Stimulated activated CD4-positive, alpha-beta T cell treated with anti-CD3 and anti-CD28 coated beads, Interleukin-4, amount 100 ng/mL, for 4 hours (primary cell): Measurements from ENCODE around the gene NPSR1.

Experiments
- DNase-seq, 2 experiments: peaks; one replicate each; pipeline ENCODE4 v3.0.0-alpha.2; 2020

NPSR1 gene

GRCh38 chr7:34723338-34723737, 65.3 kb downstream of the NPSR1 start:
- DNase-seq: no peak

- DNase-seq: no peak
Observed at GRCh38 chr7:34723866-34724490, 66.0 kb downstream of the NPSR1 start.

- DNase-seq: no peak
Observed at GRCh38 chr7:34726221-34726620, 68.2 kb downstream of the NPSR1 start.

GRCh38 chr7:34727464-34727995, 69.5 kb downstream of the NPSR1 start:
- no peak for DNase-seq

DNA sequence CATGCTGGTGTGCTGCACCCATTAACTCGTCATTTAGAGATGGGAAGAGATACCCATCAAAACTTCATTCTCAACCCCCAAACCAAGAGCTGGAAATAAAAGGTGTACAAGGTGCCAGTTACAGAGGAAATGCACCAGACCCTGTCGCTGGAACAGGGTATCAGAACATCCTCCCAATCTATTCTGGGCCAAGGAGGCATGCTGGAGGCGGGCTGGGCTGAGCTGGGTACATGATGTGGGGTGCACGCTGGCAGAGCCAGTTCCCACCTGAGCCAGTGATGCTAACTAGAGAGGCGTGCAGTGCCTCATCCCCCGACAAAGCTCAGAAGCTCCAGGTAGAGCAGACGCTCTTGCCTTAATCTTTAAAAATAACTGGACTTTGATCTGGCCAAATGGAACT, 70.1 kb downstream of the NPSR1 start:
- no peak for DNase-seq

- no peak for DNase-seq
Observed at GRCh38 chr7:34734771-34735170, 76.8 kb downstream of the NPSR1 start.

GRCh38 chr7:34735526-34735925, 77.5 kb downstream of the NPSR1 start:
- no peak for DNase-seq

DNA sequence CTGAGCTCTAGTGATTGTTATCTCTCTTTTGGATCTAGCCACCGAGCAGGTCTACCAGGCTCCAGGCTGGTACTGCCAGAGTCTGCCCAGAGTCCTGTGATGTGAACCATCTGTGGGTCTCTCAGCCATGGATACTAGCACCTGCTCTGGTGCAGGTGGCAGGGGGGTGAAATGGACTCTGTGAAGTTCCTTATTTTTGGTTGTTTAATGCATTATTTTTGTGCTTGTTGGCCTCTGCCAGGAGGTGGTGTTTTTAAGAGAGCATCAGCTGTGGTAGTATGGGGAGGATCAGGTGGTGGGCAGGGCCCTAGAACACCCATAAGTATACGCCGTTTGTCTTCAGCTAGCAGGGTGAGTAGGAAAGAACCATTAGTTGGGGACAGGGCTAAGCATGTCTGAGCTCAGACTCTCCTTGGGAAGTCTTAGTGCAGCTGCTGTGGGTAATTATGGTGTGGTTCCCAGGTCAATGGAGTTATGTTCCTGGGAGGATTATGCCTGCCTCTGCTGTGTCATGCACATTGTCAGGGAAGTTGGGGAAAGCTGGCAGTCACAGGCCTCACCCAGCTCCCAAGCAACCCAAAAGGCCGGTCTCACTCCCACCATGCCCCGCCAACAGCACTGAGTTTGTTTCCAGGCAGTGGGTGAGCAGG, 81.8 kb downstream of the NPSR1 start:
- DNase-seq: no peak

DNA sequence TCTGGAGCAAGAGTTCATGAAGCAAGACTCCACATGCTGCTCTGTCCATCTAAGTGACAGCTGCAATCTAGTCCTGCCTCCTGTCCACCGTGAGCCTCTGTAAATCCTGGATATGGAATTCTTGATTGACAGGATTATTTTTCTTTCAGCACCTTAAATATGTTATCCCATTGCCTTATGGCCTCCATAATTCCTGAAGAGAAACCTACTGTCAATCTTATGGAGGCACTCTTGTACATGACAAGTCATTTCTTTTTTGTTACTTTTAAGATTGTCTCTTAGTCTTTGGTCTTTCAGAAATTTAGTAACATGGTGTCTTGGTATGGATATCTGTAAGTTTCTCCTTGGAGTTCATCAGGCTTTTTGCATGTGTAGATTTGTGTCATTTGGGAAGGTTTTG, 82.8 kb downstream of the NPSR1 start:
- no peak for DNase-seq

DNA sequence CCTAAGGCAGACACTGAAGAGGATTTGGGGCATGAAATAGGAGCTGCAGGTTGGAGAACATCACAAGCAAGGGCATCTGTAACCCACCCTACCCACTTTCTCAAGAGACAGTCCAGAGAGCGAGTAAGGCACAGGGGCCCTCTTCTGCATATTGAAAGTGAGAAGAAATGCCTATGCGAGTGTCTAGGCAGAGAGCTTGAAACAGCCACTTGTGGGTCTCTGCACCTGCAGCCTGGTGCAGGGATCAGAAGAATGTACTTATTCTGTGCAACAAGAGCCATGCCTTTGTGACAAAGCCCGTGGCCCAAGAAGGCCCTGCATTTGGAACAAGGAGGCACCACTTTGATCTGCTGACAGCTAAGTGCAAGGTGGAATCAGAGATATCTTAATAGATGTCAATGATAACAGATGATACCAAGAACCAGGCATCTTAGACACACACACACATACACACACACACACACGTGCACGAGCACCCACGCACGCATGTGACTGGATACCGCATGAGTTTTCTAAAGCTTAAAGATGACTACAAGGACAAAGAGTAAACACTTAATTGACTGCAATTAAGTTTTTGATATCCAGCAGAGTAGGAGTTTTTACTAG, 89.3 kb downstream of the NPSR1 start:
- DNase-seq: no peak

DNA sequence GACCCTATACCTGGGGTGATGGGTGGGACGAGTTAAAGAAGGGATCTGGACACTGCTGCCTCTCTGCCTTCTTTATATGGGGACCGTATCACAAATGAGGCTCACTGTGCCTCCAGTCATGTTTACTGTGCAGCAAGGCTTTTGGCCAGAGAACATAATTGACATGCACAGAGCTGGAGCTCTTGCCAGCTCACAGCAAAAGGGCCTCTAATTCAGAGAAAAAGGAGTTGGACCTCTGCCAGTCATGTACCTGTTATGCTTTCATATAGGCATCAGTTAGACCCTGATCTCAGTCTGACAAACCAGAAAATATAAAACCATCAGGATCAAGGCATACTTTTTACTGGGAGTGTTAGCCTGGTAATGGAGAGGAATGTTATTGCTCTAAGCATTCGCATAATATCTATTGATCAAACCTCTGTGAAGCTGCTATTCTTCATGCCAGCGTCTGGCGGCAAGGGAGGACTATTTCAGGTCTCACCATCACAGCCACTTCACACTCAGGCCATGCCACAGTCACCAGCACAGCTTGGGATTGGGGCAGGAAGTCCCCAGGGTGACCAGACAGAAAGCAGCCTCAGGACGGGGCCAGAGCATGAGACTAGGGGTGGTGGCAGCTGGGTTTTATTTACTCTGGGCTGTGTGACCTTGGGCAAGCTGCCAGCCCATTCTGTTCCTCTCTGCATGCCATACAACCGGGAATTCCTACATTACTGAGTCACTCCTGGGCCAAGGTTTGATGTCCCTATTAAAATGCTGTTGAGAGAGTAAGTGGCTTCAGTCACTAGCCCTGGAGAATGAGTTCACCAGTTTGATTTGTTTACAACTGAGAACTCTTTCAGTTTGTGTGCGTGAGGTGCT, 90.1 kb downstream of the NPSR1 start:
- DNase-seq: no peak

DNA sequence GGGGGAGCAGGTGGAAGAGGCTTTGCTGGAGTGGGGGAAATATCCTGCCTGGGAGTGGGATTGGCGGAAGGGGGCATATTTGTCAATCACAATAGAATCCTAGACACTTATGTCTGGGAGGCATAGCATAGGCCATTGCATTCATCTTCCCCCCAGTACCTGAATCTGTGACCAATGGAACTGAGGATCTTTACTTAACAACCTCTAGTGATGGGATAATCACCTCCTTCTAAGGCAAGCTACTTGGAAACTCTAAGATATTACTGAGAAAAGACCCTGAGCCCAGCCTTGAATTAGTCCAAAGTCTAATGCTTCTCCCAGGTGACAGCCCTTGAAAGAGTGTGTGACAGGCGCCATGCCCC, 90.7 kb downstream of the NPSR1 start:
- no peak for DNase-seq

DNA sequence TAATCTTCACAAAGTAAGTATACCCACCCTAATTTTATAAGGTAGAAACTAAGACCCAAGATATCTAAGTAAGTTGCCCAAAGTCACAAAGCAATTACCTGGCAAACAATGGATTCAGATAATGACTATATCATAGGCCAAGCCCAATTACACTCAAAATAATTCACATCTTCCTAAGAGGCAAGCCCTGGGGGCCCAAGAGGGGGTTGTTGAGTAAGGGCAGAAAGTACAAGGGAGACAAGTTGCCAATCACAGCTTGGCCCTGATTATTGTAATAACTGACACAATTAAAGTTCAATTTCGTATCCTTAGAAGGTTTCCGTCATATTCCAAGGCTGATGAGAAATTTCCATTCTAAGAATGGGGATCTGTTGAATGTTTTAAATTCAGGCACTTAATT, 91.4 kb downstream of the NPSR1 start:
- DNase-seq: no peak

DNA sequence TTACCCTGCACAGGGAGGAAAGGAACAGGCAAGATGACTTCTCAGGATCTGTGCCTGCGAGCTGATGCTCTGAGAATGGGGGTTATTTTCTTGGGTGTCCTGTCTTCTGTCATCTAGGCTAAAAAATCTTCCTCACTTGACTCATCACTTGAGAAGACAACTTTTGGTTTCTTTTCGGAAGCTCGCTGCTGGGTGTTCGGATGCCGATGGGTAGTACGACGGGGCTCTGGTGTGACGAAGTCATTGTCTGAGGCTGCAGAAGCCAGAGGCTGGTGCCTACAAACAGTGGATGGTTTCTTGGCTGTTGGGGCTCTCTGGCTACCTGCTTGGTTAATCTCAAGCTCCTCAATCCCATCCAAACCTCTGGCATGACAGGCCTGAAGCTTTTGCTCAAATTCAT, 92.2 kb downstream of the NPSR1 start:
- DNase-seq: no peak

- no peak for DNase-seq
Observed at GRCh38 chr7:34750636-34751035, 92.6 kb downstream of the NPSR1 start.

GRCh38 chr7:34751725-34752643, 94.0 kb downstream of the NPSR1 start:
- no peak for DNase-seq

GRCh38 chr7:34752929-34753328, 94.9 kb downstream of the NPSR1 start:
- no peak for DNase-seq

- DNase-seq: no peak
Observed at GRCh38 chr7:34755008-34755407, 97.0 kb downstream of the NPSR1 start.

GRCh38 chr7:34756025-34756437, 98.0 kb downstream of the NPSR1 start:
- no peak for DNase-seq

GRCh38 chr7:34756691-34757090, 98.7 kb downstream of the NPSR1 start:
- DNase-seq: no peak

- no peak for DNase-seq
Observed at GRCh38 chr7:34757570-34758110, 99.6 kb downstream of the NPSR1 start.

DNA sequence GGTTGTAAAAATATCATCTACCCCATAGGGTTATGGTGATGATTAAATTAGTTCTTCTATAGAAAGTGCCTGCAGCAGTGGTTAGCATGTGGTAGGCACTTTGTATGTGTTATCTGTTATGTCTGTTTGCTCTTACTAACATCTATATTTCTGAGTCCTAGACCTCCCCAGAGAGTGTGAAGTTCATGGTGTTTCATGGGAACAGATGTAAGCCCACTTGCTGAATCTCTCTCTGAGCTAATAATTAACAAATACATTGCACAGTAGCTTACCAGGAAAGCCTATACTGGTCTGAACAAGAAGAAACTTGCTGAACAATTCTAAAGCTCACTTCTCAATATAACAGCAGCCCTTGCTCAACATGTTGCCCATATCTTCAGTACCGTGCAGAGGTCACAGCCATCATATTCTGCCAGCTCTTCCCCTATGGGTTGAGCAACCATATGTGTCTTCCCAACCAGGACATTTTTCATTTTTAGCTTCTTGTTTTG, 100.1 kb downstream of the NPSR1 start:
- DNase-seq: no peak
